ENCODE measurements around the gene RALB. TPM values are rescaled to one million over a fixed set of nuclear protein-coding genes. Genes with fewer than 3 reads are reported as not detected.
A peak's percentile ranks its signal among the peaks of the same experiment; 100 is the strongest.

RALB gene
- polyA plus RNA-seq, 4 donors = 76.2 to 95.8 (median 85.8) TPM

DNA sequence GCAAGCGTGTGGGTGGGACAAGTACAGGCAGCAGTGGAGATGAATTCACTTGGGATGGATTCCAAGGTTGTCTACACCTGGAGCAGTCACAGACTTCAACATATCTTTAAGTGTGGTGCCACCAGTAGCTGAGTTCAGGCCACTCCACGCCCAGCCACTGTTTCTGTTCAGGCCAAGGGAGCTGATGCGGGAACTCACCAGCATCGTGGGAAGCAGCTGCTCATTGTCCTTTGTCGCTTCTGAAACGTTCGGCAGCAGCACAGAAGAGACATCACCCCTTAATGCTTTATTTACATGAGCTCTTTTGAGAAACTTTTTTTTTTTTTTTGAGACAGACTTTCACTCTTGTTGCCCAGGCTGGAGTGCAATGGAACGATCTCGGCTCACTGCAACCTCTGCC lies 73.4 kb downstream of the RALB start:
- DNase-seq (ENCODE audit: low read depth in 4 of 4, low spot score in 3 of 4) = no peak

DNA sequence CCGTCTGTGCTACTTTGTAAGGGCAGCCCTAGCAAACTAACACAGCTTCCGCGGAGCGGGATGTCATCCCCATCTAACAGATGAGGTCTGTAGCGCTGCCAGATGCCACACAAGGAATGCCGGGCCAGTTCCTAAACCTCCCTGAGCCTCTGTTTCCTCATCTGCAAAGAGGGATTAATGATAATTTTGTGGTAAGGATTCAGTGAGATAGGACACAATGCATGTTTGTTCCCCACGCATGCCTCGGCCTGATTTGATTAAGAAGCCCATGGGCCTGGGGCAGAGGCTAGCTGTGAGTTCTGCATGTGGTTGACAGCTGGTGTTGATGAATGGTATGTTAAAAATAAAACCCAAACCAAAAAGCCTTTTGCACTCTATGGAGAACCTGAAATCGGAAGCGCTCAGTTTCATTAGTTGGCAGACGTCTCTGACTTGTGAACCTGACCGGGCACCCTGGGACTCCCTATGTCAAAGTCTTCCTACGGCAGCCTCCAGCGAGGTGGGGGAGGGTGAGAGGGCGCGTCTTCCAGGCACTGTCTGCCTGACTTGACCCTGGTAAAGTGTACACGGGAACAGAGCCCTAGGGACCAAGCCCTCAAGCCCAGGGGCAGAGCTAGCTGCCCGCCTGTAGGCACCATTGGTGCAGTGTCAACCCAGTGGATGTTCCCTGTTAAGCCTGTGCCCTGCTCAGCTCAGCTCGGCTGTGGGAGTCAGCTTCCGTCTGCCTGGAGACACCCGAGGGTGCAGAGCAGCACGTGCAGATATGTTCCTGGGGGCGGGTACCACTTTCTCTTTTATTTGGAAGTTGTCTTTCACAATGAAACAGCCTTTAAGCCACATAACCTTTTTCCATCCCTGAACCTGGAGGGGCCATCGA lies 78.5 kb downstream of the RALB start:
- no peak for DNase-seq (ENCODE audit: low read depth in 4 of 4, low spot score in 3 of 4)

DNA sequence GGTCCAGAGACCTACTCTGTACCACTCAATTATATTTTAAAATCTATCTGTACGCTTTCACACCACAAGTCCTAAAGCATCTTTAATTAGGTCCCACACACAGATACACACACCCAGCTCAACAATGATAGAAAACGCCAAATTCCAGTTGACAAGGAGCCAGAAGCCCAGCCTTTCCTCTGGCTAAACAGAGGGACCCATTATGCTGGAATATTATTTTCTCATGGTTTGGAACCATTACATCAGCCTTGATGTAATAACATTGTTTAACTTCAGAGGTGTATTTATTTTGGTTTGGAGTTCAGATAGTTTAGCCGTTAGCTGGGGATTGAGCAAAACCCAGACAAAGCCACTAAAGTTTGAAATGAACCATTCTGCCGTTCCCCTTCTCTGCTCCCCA lies 79.3 kb downstream of the RALB start:
- no peak for DNase-seq (ENCODE audit: low read depth in 4 of 4, low spot score in 3 of 4)

GRCh38 chr2:120332384-120332783 lies 79.7 kb downstream of the RALB start:
- DNase-seq (ENCODE audit: low read depth in 4 of 4, low spot score in 3 of 4) = no peak

- no peak for DNase-seq (ENCODE audit: low read depth in 4 of 4, low spot score in 3 of 4)
Observed at GRCh38 chr2:120334068-120334467, 81.4 kb downstream of the RALB start.

DNA sequence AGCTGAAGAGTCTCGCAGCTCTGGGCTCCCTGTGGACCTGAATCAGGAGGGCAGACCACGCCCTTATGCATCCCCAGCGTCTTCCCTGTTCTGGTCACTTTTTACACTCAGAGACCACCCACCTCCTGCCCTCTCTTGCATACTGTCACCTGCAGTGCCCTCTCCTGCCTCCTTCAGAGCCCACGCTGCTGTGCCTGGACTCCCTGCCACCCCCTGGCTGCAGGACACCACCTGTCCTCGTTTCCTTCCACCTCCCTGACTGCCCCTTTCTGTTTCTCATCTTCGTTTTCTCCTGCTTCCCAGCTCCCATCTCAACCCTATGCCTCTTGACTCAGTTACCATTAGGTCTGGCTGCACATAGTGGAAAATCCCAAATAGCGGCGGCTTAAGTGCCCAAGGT lies 84.1 kb downstream of the RALB start:
- no peak for DNase-seq (ENCODE audit: low read depth in 4 of 4, low spot score in 3 of 4)

- DNase-seq (ENCODE audit: low read depth in 4 of 4, low spot score in 3 of 4) = no peak
Observed at GRCh38 chr2:120338015-120338414, 85.4 kb downstream of the RALB start.

GRCh38 chr2:120341977-120342376 lies 89.3 kb downstream of the RALB start:
- no peak for DNase-seq (ENCODE audit: low read depth in 4 of 4, low spot score in 3 of 4)

DNA sequence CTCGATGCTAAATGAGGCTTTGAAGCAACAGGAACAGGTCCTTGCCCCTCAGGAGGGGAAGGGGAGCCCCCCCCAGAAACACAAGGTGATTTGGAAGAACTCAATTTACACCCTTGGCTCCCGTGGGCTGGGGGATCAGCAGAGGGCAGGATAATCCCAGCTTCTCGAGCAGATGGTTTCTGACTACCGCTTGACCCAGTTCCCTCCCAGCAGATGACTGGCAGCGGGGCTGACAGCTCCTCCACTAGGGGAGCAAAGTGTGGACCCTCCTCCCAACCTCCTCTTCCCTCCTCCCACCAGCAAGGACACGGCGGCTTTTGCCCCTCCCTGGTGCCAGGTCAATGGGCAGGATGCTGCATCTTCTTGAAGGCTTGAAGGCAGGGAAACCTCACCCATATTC lies 89.8 kb downstream of the RALB start:
- no peak for DNase-seq (ENCODE audit: low read depth in 4 of 4, low spot score in 3 of 4)

GRCh38 chr2:120343100-120343432 lies 90.4 kb downstream of the RALB start:
- no peak for DNase-seq (ENCODE audit: low read depth in 4 of 4, low spot score in 3 of 4)

DNA sequence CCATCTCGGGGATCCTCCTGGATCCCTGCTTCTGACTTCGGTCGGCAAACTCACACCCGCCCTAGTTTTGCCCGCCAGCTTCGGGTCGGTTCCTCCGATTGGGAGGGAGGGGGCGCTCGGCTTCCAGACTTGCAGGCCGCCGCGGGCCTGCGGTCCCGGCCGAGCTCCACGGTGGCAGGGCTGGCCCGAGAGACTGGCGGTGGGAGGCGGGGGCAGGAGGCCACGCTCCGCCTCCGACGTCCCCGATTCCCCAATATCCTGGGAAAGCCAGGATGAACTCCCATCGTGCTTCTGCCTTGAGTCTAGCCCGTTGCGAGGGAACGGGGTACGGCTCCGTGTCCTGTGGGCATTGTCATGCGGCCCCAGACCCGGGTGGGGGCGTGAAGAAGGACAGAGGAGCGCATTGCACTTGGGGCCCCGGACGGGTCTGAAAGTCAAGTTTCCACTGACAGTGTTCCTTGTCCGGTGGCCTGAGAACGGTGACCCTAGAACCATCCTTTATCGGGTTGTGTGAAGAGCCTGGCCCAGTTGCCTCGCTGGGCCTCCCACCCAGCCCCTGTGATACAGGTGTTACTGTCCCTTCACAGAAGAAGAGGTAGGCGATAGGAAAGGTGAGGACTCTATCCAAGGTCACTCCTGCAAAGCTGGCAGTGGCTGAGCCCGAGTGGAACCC lies 90.9 kb downstream of the RALB start:
- DNase-seq (ENCODE audit: low read depth in 4 of 4, low spot score in 3 of 4) = peak; percentile 45 to 67 (median 62)

Other genes starting within 250 kb of the RALB start
- 100 to 1,000 TPM in 3 of 4 donors, 10 to 100 TPM in 1; 82.4 to 107 (median 102) TPM for gene EPB41L5, start 239.8 kb upstream of the RALB start, polyA plus RNA-seq (ENCODE audit: insufficient read length in 4 of 4)
- gene TMEM185B, start 29.5 kb upstream of the RALB start, polyA plus RNA-seq (ENCODE audit: insufficient read length in 4 of 4) = 10 to 100 TPM; 24.7 to 30.1 (median 26.9) TPM
- gene INHBB, start 93.3 kb downstream of the RALB start, polyA plus RNA-seq (ENCODE audit: insufficient read length in 4 of 4) = under 1 TPM in 2 of 4 donors, not detected in 2; 0.06 to 0.17 TPM